Glutamatergic neuron (in vitro differentiated cells): ENCODE data around the gene ANKRD9. TPM values are rescaled to one million over a fixed set of nuclear protein-coding genes. Genes with fewer than 3 reads are reported as not detected.

Source experiments
- DNase-seq: peaks from one replicate; pipeline ENCODE4 v3.0.0; 2022
- H3K27ac Mint-ChIP-seq: one replicate; pipeline ENCODE4 v1.8.0; 2020; ENCODE audit warnings: mild to moderate bottlenecking, mixed read lengths, inconsistent platforms; ENCODE audit not compliant: unreplicated experiment
- H3K27me3 Mint-ChIP-seq: one replicate; pipeline ENCODE4 v1.8.0; 2020; ENCODE audit warnings: mild to moderate bottlenecking, moderate library complexity, mixed read lengths, inconsistent platforms; ENCODE audit not compliant: unreplicated experiment
- H3K36me3 Mint-ChIP-seq: one replicate; pipeline ENCODE4 v1.8.0; 2020; ENCODE audit warnings: mild to moderate bottlenecking, mixed read lengths, inconsistent platforms; ENCODE audit not compliant: unreplicated experiment
- H3K4me1 Mint-ChIP-seq: one replicate; pipeline ENCODE4 v1.8.0; 2020; ENCODE audit warnings: mild to moderate bottlenecking, low read depth, mixed read lengths, inconsistent platforms; ENCODE audit not compliant: unreplicated experiment
- H3K4me3 Mint-ChIP-seq: one replicate; pipeline ENCODE4 v1.8.0; 2020; ENCODE audit warnings: mild to moderate bottlenecking, mixed read lengths, inconsistent platforms; ENCODE audit not compliant: unreplicated experiment
- H3K9me3 Mint-ChIP-seq: one replicate; pipeline ENCODE4 v1.8.0; 2020; ENCODE audit warnings: mild to moderate bottlenecking, moderate library complexity, mixed read lengths, inconsistent platforms; ENCODE audit not compliant: unreplicated experiment
- total RNA-seq: library from RNA; stranded (reverse); fragmentation: NEBNext Ultra II Directional; extraction: Animal tissue kit (Norgen Biotek cat#: 25700); gene quantifications from one replicate; pipeline ENCODE4 v1.2.1, GENCODE V29; 2021; ENCODE audit not compliant: unreplicated experiment
- TF ChIP-seq, protein P1 (sequence below): fragments of 200-600 bp; sonication (generic); IDR thresholded peaks from one replicate; pipeline ENCODE4 v1.5.0; 2021; ENCODE audit not compliant: partially characterized antibody, unreplicated experiment

ANKRD9 gene
- total RNA-seq, 1 donor from 2014 or later: 3.5 TPM

DNA sequence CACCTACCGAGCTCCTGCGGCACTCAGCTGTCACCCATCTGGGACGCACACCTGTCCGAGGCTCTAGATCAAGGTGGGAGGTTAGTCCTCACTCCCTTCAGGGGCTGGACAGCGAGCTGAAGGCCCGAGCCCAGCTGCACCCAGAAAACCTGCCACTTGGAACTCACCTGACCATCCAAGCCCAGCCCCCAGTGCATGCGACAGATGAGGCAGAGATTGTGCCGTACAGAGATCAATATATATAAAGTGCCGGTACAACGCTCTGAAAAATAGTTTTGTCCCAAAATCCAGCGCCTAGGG lies 3.0 kb downstream of the ANKRD9 start:
- peaks cover 2% of the 10 kb centered on the region for H3K9me3 Mint-ChIP-seq
- peaks cover 1% of the 10 kb centered on the region for H3K4me1 Mint-ChIP-seq
- H3K36me3 Mint-ChIP-seq: no peaks in the 10 kb centered on the region
- peaks cover 10% of the 10 kb centered on the region for H3K27me3 Mint-ChIP-seq
- TF ChIP-seq, protein P1, sequence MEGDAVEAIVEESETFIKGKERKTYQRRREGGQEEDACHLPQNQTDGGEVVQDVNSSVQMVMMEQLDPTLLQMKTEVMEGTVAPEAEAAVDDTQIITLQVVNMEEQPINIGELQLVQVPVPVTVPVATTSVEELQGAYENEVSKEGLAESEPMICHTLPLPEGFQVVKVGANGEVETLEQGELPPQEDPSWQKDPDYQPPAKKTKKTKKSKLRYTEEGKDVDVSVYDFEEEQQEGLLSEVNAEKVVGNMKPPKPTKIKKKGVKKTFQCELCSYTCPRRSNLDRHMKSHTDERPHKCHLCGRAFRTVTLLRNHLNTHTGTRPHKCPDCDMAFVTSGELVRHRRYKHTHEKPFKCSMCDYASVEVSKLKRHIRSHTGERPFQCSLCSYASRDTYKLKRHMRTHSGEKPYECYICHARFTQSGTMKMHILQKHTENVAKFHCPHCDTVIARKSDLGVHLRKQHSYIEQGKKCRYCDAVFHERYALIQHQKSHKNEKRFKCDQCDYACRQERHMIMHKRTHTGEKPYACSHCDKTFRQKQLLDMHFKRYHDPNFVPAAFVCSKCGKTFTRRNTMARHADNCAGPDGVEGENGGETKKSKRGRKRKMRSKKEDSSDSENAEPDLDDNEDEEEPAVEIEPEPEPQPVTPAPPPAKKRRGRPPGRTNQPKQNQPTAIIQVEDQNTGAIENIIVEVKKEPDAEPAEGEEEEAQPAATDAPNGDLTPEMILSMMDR: no peak
- no peak for DNase-seq
- H3K4me3 Mint-ChIP-seq: no peak overlapping the region
- no peak overlapping the region for H3K27ac Mint-ChIP-seq

DNA sequence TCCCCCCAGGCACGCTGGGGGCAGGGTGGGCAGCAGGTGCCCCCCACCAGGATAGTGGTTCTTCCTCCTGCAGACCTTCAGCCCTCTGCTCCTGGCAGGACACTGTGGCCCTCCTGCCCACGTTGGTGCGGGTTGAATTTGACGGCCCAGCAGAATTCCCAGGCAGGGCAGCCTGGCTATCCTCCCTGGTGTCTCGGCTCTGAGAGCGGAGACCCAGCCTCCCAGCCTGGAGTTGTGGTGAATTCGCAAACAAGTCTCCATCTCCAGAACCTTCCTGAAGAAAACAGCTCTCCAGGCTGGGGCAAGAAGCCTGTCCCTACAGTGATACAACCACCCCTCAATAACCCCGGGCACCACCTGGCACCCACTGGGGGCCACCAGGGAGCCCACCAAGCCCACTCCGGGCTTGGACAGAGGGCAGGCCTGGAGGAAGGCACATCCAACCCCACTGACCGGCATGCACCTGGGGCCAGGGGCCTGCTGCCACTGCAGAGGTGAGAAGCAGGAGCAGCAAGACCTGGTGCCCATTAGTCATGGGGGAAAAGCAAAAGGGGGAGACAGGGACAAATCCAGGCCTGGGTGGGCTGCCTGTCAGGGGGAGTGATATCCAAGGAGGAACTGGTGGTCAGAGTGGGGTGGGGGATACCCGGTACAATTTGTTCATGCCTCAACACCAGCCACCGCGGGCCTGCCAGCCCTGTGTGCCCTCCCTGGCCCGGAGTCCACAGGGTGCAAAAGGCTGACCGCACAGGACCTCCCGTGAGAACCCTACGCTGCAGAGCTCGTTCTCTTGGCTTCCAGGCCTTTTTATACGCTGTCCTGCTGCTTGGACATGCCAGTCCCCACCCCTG lies 3.6 kb downstream of the ANKRD9 start:
- no peak overlapping the region for H3K27ac Mint-ChIP-seq
- H3K36me3 Mint-ChIP-seq: no peaks in the 10 kb centered on the region
- no peaks in the 10 kb centered on the region for H3K4me1 Mint-ChIP-seq
- DNase-seq: no peak
- no peak overlapping the region for H3K4me3 Mint-ChIP-seq
- TF ChIP-seq, protein P1: no peak
- H3K27me3 Mint-ChIP-seq: peaks cover 7% of the 10 kb centered on the region
- H3K9me3 Mint-ChIP-seq: peaks cover 2% of the 10 kb centered on the region

DNA sequence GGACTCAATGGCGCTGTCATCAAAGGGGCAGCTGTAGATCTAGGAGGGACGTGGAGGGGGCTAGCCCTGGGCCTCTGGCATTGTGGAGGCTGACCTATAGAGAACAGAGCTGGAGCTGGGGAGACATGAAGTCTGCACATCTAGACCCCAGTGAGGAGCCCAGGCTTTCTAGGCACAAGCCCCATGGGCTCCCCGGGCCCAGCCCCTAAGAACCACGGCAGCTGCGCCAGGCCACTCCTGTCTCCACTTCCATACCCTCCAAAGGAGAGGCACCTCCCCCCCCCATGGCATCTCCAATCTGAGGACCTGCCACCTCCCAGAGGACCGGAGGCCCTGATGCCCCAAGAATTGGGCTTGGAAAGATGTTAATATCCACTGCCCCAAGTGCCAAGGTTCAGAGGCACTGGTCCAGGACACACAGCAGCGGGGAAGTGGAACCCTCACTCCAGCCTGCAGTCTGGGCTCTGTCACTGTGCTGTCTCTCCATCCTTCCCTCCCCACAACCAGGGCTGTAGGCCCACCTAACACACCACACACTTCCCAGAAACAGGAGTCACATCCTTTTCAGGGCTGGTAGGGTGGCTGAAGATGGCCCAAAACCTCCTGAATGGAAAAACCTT lies 4.5 kb downstream of the ANKRD9 start:
- Mint-ChIP-seq H3K9me3 (peaks cover 2% of the 10 kb centered on the region), H3K27ac (no peak overlapping the region), H3K36me3 (no peaks in the 10 kb centered on the region), H3K4me1 (no peaks in the 10 kb centered on the region), H3K27me3 (peaks cover 7% of the 10 kb centered on the region), H3K4me3 (no peak overlapping the region)
- DNase-seq: no peak
- TF ChIP-seq, protein P1: no peak

DNA sequence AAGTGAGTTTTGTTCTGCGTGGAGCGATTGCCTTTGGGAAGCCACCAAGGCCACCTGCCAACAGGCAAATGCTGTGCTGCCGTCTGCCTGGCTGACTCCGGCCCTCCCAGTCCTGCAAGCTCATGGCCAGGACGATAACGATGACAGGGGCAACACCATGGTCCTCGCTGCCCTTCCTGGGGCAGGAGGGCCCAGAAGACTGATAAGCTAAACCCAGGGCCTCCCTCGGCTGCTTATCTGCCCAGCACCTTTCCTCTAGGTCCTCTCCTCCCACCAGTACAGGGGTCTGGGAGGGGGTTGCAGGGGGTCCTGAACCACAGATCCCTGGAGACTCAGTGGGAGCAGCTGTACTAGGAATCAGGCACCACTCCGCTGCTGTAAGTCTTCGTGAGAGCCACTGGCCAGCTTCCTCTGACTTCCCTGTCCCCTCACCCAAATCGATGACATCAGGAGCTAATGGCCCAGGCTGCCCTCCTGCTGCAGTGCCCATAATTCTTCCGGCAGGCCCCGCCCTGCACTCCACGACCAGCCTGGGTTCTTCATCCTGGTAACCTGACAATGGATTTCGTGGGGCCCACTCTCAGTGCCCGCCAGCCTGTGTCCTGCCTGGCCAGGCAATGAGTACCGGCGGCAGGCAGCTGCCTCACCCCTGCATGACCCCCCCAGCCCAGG lies 5.1 kb downstream of the ANKRD9 start:
- no peak for DNase-seq
- Mint-ChIP-seq H3K27ac (no peak overlapping the region), H3K4me3 (no peak overlapping the region), H3K4me1 (no peaks in the 10 kb centered on the region), H3K9me3 (peaks cover 2% of the 10 kb centered on the region), H3K36me3 (no peaks in the 10 kb centered on the region), H3K27me3 (peaks cover 7% of the 10 kb centered on the region)
- TF ChIP-seq, protein P1: no peak
